CD4-positive, CD25-positive, alpha-beta regulatory T cell (primary cell): Measurements from ENCODE around the gene APOB. TPM values are rescaled to one million over a fixed set of nuclear protein-coding genes. Genes with fewer than 3 reads are reported as not detected.

Source experiments
- ATAC-seq, 2 donors: fragments of 150-1000 bp; cut with Tn5 transposase; one replicate each; pipeline ENCODE4 v1.10.0; 2021; ENCODE audit warnings: low read depth in 2 of 2, moderate number of reproducible peaks in 2 of 2, moderate library complexity in 1 of 2
- DNase-seq, 3 donors: peaks; one replicate each; pipeline versions ENCODE4 v3.0.0 to v3.0.0-alpha.2; 2012 to 2022; ENCODE audit warnings: mixed read lengths in 1 of 3
- H3K27ac ChIP-seq: one replicate; pipeline ENCODE4 v1.7.0; 2013; ENCODE audit warnings: mild to moderate bottlenecking, low read length; ENCODE audit not compliant: insufficient read depth, poor library complexity, severe bottlenecking
- H3K27me3 ChIP-seq: one replicate; pipeline ENCODE4 v1.7.0; 2013; ENCODE audit warnings: low read length; ENCODE audit not compliant: control insufficient read depth, insufficient read depth
- H3K36me3 ChIP-seq: one replicate; pipeline ENCODE4 v1.7.0; 2013; ENCODE audit warnings: mild to moderate bottlenecking, low read length, moderate library complexity; ENCODE audit not compliant: control insufficient read depth, insufficient read depth
- H3K4me1 ChIP-seq: 2 replicates; pipeline ENCODE4 v1.7.0; 2013; ENCODE audit warnings: mild to moderate bottlenecking, low read length; ENCODE audit not compliant: insufficient read depth, control insufficient read depth, poor library complexity, severe bottlenecking
- H3K4me3 ChIP-seq: one replicate; pipeline ENCODE4 v1.7.0; 2013; ENCODE audit warnings: low read depth, mild to moderate bottlenecking, low read length, moderate library complexity
- H3K9me3 ChIP-seq, 2 experiments: 1 replicate in 1 of 2; 2 replicates in 1 of 2; pipeline ENCODE4 v1.7.0; 2013; ENCODE audit warnings: low read length in 2 of 2, mild to moderate bottlenecking in 1 of 2, moderate library complexity in 1 of 2; ENCODE audit not compliant: control insufficient read depth in 2 of 2
- H3K27ac Mint-ChIP-seq, 3 donors: one replicate each; pipeline ENCODE4 v1.8.0; 2020 to 2022; ENCODE audit warnings: mild to moderate bottlenecking in 3 of 3, mixed read lengths in 3 of 3, moderate library complexity in 2 of 3
- H3K27me3 Mint-ChIP-seq: one replicate; pipeline ENCODE4 v1.8.0; 2022; ENCODE audit warnings: mild to moderate bottlenecking, mixed read lengths
- H3K36me3 Mint-ChIP-seq: one replicate; pipeline ENCODE4 v1.8.0; 2020; ENCODE audit warnings: mixed read lengths
- H3K4me1 Mint-ChIP-seq, 4 donors: one replicate each; pipeline ENCODE4 v1.8.0; 2020 to 2022; ENCODE audit warnings: mixed read lengths in 4 of 4, mild to moderate bottlenecking in 1 of 4
- H3K4me3 Mint-ChIP-seq, 4 donors: one replicate each; pipeline ENCODE4 v1.8.0; 2020 to 2022; ENCODE audit warnings: mild to moderate bottlenecking in 4 of 4, mixed read lengths in 4 of 4, moderate library complexity in 3 of 4
- H3K9me3 Mint-ChIP-seq, 7 donors: one replicate each; pipeline ENCODE4 v1.8.0; 2020 to 2022; ENCODE audit warnings: mixed read lengths in 7 of 7, mild to moderate bottlenecking in 3 of 7, moderate library complexity in 2 of 7
- polyA plus RNA-seq, 4 donors: library from polyadenylated mRNA; unstranded; fragments of 300-500 nt; fragmentation: Illumina TruSeq; gene quantifications; one replicate each; pipeline ENCODE4 v1.2.3, GENCODE V29; 2021
- total RNA-seq: library from RNA; stranded (reverse); gene quantifications from one replicate; pipeline ENCODE4 v1.2.3, GENCODE V29; 2022

The APOB gene
- total and polyA plus RNA-seq, 5 donors from 2014 or later, result not detected

- DNase-seq (no peak), ATAC-seq (no peak)
- Histone ChIP-seq H3K27me3 (no peaks in the 10 kb centered on the region), H3K4me1 (no peaks in the 10 kb centered on the region), H3K27ac (no peak overlapping the region), H3K9me3 (no peaks in the 10 kb centered on the region), H3K4me3 (no peak overlapping the region), H3K36me3 (no peaks in the 10 kb centered on the region)
- Mint-ChIP-seq H3K27me3 (peaks cover 10% of the 10 kb centered on the region), H3K4me1 (no peaks in the 10 kb centered on the region), H3K4me3 (no peak overlapping the region), H3K36me3 (no peaks in the 10 kb centered on the region), H3K9me3 (peaks cover 0 to 3% (median 0%) of the 10 kb centered on the region in 7 donors), H3K27ac (no peak overlapping the region)
Observed at GRCh38 chr2:21020668-21021288, 23.1 kb downstream of the APOB start.

- Histone ChIP-seq H3K4me1 (no peaks in the 10 kb centered on the region), H3K27me3 (no peaks in the 10 kb centered on the region), H3K9me3 (no peaks in the 10 kb centered on the region), H3K27ac (no peak overlapping the region), H3K4me3 (no peak overlapping the region), H3K36me3 (no peaks in the 10 kb centered on the region)
- peaks cover 8% of the 10 kb centered on the region for H3K27me3 Mint-ChIP-seq
- H3K4me1 Mint-ChIP-seq, result no peaks in the 10 kb centered on the region
- ATAC-seq (no peak), DNase-seq (no peak)
- H3K4me3 Mint-ChIP-seq, result no peak overlapping the region
- H3K36me3 Mint-ChIP-seq, result no peaks in the 10 kb centered on the region
- H3K9me3 Mint-ChIP-seq, result peaks cover 0 to 3% (median 0%) of the 10 kb centered on the region in 7 donors
- no peak overlapping the region for H3K27ac Mint-ChIP-seq
Observed at GRCh38 chr2:21020031-21020667, 23.7 kb downstream of the APOB start.

DNA sequence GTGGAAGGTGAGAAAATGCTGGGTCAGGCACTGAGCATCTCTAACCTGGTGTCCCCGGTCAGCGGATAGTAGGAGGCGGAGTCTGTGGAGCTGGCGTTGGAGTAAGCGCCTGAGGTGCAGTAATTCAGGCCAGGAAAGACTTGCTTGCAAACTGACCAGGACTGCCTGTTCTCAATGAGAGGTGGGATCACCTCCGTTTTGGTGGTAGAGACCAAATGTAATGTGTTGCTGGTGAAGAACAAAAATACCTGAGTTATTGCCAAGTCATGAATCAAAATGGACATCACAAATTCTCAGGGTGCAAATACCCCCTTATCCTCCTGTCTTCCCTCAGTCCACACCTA is 24.2 kb downstream of the APOB start:
- Mint-ChIP-seq H3K27me3 (peaks cover 6% of the 10 kb centered on the region), H3K9me3 (peaks cover 0 to 3% (median 0%) of the 10 kb centered on the region in 7 donors), H3K36me3 (no peaks in the 10 kb centered on the region), H3K4me3 (no peak overlapping the region), H3K4me1 (no peaks in the 10 kb centered on the region), H3K27ac (no peak overlapping the region)
- DNase-seq (no peak), ATAC-seq (no peak)
- Histone ChIP-seq H3K27me3 (no peaks in the 10 kb centered on the region), H3K4me3 (no peak overlapping the region), H3K9me3 (no peaks in the 10 kb centered on the region), H3K27ac (no peak overlapping the region), H3K36me3 (no peaks in the 10 kb centered on the region), H3K4me1 (no peaks in the 10 kb centered on the region)

DNA sequence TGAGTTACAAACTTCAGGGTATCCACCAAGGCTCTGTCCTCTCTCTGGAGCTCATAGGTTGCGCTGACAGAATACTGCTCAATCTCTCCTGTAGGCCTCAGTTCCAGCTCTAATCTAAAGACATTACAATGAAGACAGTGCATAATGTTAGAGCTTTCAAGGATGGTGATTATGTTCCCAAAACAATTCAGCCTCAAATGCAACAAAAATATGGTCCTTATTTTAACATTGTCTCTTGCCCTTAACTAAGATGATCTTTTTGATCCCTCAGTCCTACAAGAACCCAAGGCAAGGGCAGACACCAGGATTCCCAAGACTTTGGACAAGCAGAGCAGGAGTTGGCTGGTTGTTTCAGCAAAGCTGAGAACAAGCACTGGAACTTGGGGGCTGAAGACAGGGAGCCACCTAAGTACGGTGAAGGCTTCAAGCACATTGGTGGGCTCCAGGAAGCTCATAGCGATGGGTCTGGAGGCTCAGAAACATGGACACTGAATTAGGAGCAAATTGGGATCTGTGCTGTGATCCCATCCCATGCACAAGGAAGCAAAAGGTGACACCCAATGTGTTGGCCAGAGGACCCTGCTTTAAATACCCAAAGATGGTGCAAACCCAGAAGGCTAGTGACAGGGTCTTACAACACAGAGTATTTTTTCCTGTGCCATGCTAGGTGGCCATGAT is 24.7 kb downstream of the APOB start:
- ATAC-seq, result no peak
- peaks cover 0 to 3% (median 0%) of the 10 kb centered on the region in 7 donors for H3K9me3 Mint-ChIP-seq

GRCh38 chr2:21018290-21018689 is 25.6 kb downstream of the APOB start:
- Histone ChIP-seq H3K4me3 (no peak overlapping the region), H3K9me3 (no peaks in the 10 kb centered on the region), H3K4me1 (no peaks in the 10 kb centered on the region), H3K27me3 (no peaks in the 10 kb centered on the region), H3K27ac (no peak overlapping the region), H3K36me3 (no peaks in the 10 kb centered on the region)
- Mint-ChIP-seq H3K4me3 (no peak overlapping the region), H3K4me1 (no peaks in the 10 kb centered on the region), H3K36me3 (no peaks in the 10 kb centered on the region), H3K27me3 (peaks cover 6% of the 10 kb centered on the region), H3K9me3 (peaks cover 0 to 3% (median 0%) of the 10 kb centered on the region in 7 donors), H3K27ac (no peak overlapping the region)
- no peak for ATAC-seq
- DNase-seq, result no peak

More for the DNA sequence above, 24.7 kb downstream of the APOB start:
- no peak overlapping the region for H3K27ac ChIP-seq
- H3K4me3 ChIP-seq, result no peak overlapping the region
- no peaks in the 10 kb centered on the region for H3K4me1 Mint-ChIP-seq
- H3K9me3 ChIP-seq, result no peaks in the 10 kb centered on the region
- no peak for DNase-seq
- no peaks in the 10 kb centered on the region for H3K36me3 Mint-ChIP-seq
- no peak overlapping the region for H3K4me3 Mint-ChIP-seq
- H3K4me1 ChIP-seq, result no peaks in the 10 kb centered on the region
- no peaks in the 10 kb centered on the region for H3K27me3 ChIP-seq
- H3K27ac Mint-ChIP-seq, result no peak overlapping the region
- peaks cover 6% of the 10 kb centered on the region for H3K27me3 Mint-ChIP-seq
- no peaks in the 10 kb centered on the region for H3K36me3 ChIP-seq

GRCh38 chr2:21017748-21018276 is 26.1 kb downstream of the APOB start:
- Histone ChIP-seq H3K4me1 (no peaks in the 10 kb centered on the region), H3K27me3 (no peaks in the 10 kb centered on the region), H3K9me3 (no peaks in the 10 kb centered on the region), H3K36me3 (no peaks in the 10 kb centered on the region), H3K27ac (no peak overlapping the region), H3K4me3 (no peak overlapping the region)
- H3K27ac Mint-ChIP-seq, result no peak overlapping the region
- no peak for DNase-seq
- no peaks in the 10 kb centered on the region for H3K36me3 Mint-ChIP-seq
- H3K27me3 Mint-ChIP-seq, result peaks cover 6% of the 10 kb centered on the region
- no peaks in the 10 kb centered on the region for H3K4me1 Mint-ChIP-seq
- H3K4me3 Mint-ChIP-seq, result no peak overlapping the region
- ATAC-seq, result no peak
- H3K9me3 Mint-ChIP-seq, result peaks cover 0 to 1% (median 0%) of the 10 kb centered on the region in 7 donors

DNA sequence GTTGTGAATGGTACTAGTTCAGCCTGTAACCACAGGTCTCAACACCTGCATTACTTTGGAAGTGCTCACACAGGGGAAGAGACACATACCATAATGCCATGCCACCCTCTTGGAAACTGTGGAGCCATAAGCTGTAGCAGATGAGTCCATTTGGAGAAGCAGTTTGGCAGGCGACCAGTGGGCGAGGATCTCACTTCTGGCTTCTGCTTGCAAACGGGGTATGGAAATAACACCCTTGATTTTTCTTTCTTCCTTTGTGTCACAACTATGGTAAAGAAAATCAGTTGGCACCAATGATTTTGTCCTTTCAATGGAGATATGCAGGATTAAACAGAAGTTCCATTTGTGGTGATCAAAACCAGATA is 28.6 kb downstream of the APOB start:
- no peaks in the 10 kb centered on the region for H3K4me1 Mint-ChIP-seq
- Histone ChIP-seq H3K9me3 (no peaks in the 10 kb centered on the region), H3K27me3 (peaks cover 3% of the 10 kb centered on the region), H3K4me3 (no peak overlapping the region), H3K4me1 (no peaks in the 10 kb centered on the region), H3K36me3 (no peaks in the 10 kb centered on the region), H3K27ac (no peak overlapping the region)
- ATAC-seq, result no peak
- H3K9me3 Mint-ChIP-seq, result peaks cover 0 to 1% (median 0%) of the 10 kb centered on the region in 7 donors
- peaks cover 6% of the 10 kb centered on the region for H3K27me3 Mint-ChIP-seq
- no peak overlapping the region for H3K4me3 Mint-ChIP-seq
- no peaks in the 10 kb centered on the region for H3K36me3 Mint-ChIP-seq
- H3K27ac Mint-ChIP-seq, result no peak overlapping the region
- no peak for DNase-seq
